Frontal cortex (tissue), 4 donors: ENCODE results near the gene RGS21. TPM values are rescaled to one million over a fixed set of nuclear protein-coding genes. Genes with fewer than 3 reads are reported as not detected.
"Not testable (repeated sequence)": the region's sequence is repeated elsewhere in the genome, so short reads cannot be mapped to it uniquely, and the experiment has no call there.

ENCODE experiments used
- DNase-seq, 2 donors: peaks; one replicate each; pipeline ENCODE4 v3.0.0; 2012; ENCODE audit warnings: low spot score in 2 of 2
- FAIRE-seq: peaks from 2 replicates; lab custom pipeline; 2012; peaks lifted over from hg19 to GRCh38; lab: Jason Lieb, UNC
- total RNA-seq: library from RNA; depleted of rRNA; stranded (reverse); fragments of >200 nt; gene quantifications from one replicate; pipeline ENCODE4 v1.2.3, GENCODE V29; 2014
- donor health status: control.
- donor health status: control.
- donor health status: control.

Gene RGS21
- under 0.01 TPM for total RNA-seq

GRCh38 chr1:192316942-192317450 is at the start of gene RGS21:
TSS of gene RGS21 (plus strand) at chr1:192316992. CDS start at chr1:192343037, 26,045 bp downstream.
- no peak for DNase-seq
- FAIRE-seq, result no peak

- no peak for DNase-seq
- FAIRE-seq, result no peak
Measured at GRCh38 chr1:192268468-192269052, 48.2 kb upstream of the RGS21 start.

GRCh38 chr1:192270398-192270797 is 46.4 kb upstream of the RGS21 start:
- FAIRE-seq (no peak), DNase-seq (no peak)

GRCh38 chr1:192272732-192273131 is 44.1 kb upstream of the RGS21 start:
- FAIRE-seq (no peak), DNase-seq (no peak)

- no peak for DNase-seq
- FAIRE-seq, result no peak
Measured at GRCh38 chr1:192274588-192274987, 42.2 kb upstream of the RGS21 start.

- DNase-seq (no peak), FAIRE-seq (no peak)
Measured at GRCh38 chr1:192277635-192278034, 39.2 kb upstream of the RGS21 start.

GRCh38 chr1:192284927-192285326 is 31.9 kb upstream of the RGS21 start:
- DNase-seq, result no peak
- no peak for FAIRE-seq

GRCh38 chr1:192303029-192303428 is 13.8 kb upstream of the RGS21 start:
- DNase-seq, result no peak

GRCh38 chr1:192308314-192308713 is 8.5 kb upstream of the RGS21 start:
- DNase-seq, FAIRE-seq: not testable (repeated sequence)

More at GRCh38 chr1:192303029-192303428, 13.8 kb upstream of the RGS21 start:
- FAIRE-seq, result no peak

GRCh38 chr1:192311281-192311680 is 5.5 kb upstream of the RGS21 start:
- FAIRE-seq, result no peak
- peak in 1 of 2 donors; percentile 11 for DNase-seq

- FAIRE-seq, result no peak
- no peak for DNase-seq
Measured at GRCh38 chr1:192327997-192328396, 11.2 kb downstream of the RGS21 start.

GRCh38 chr1:192342842-192343241 is 26.1 kb downstream of the RGS21 start:
- no peak for FAIRE-seq
- no peak for DNase-seq

GRCh38 chr1:192343344-192343743 is 26.6 kb downstream of the RGS21 start:
- no peak for FAIRE-seq
- DNase-seq, result no peak

GRCh38 chr1:192349314-192349713 is 32.5 kb downstream of the RGS21 start:
- no peak for FAIRE-seq
- DNase-seq, result no peak

GRCh38 chr1:192350356-192350755 is 33.6 kb downstream of the RGS21 start:
- FAIRE-seq (no peak), DNase-seq (no peak)

GRCh38 chr1:192351550-192351949 is 34.8 kb downstream of the RGS21 start:
- FAIRE-seq (peak; percentile 90), DNase-seq (no peak)

- FAIRE-seq (no peak), DNase-seq (no peak)
Measured at GRCh38 chr1:192357924-192358323, 41.1 kb downstream of the RGS21 start.

GRCh38 chr1:192358402-192358801 is 41.6 kb downstream of the RGS21 start:
- DNase-seq (no peak), FAIRE-seq (no peak)

- no peak for FAIRE-seq
Measured at GRCh38 chr1:192358822-192359221, 42.0 kb downstream of the RGS21 start.

GRCh38 chr1:192363177-192363576 is 46.4 kb downstream of the RGS21 start:
- DNase-seq, result no peak

More at GRCh38 chr1:192358822-192359221, 42.0 kb downstream of the RGS21 start:
- no peak for DNase-seq

GRCh38 chr1:192367436-192367835 is 50.6 kb downstream of the RGS21 start:
- FAIRE-seq (no peak), DNase-seq (no peak)

More at GRCh38 chr1:192363177-192363576, 46.4 kb downstream of the RGS21 start:
- FAIRE-seq, result no peak

- DNase-seq (no peak), FAIRE-seq (no peak)
Measured at GRCh38 chr1:192375306-192375705, 58.5 kb downstream of the RGS21 start.
